Vagina (tissue), 2 donors: ENCODE data around the gene CHRNA4.

Experiments
- POLR2A ChIP-seq, 2 donors: fragments of 450-650 bp; IDR thresholded peaks; one replicate each; pipeline ENCODE4 v1.6.1; 2017; ENCODE audit warnings: antibody characterized with exemption in 2 of 2, mild to moderate bottlenecking in 2 of 2, moderate library complexity in 2 of 2
- POLR2AphosphoS5 ChIP-seq, 2 donors: sonication (generic); formaldehyde crosslinking; IDR thresholded peaks; one replicate each; pipeline ENCODE4 v1.9.0; 2017; ENCODE audit warnings: antibody characterized with exemption in 2 of 2, mild to moderate bottlenecking in 2 of 2, low read depth in 1 of 2; ENCODE audit not compliant: insufficient read depth in 1 of 2
- TF ChIP-seq, protein P1 (sequence below), 3 experiments: fragments of 450-650 bp in 2 of 3; fragments of 200-600 bp in 1 of 3; sonication (generic) in 1 of 3; IDR thresholded peaks; one replicate each; pipeline ENCODE4 v1.5.1; 2017 to 2019; ENCODE audit warnings: antibody characterized with exemption in 3 of 3, mild to moderate bottlenecking in 2 of 3, moderate library complexity in 2 of 3

GRCh38 chr20:63301671-63302070 lies 59.5 kb downstream of the CHRNA4 start:
- TF ChIP-seq POLR2AphosphoS5 (IDR thresholded peaks at IDR 0.05; ENCODE audit: insufficient read depth in 1 of 2, low read depth in 1 of 2): no peak
- TF ChIP-seq, protein P1, sequence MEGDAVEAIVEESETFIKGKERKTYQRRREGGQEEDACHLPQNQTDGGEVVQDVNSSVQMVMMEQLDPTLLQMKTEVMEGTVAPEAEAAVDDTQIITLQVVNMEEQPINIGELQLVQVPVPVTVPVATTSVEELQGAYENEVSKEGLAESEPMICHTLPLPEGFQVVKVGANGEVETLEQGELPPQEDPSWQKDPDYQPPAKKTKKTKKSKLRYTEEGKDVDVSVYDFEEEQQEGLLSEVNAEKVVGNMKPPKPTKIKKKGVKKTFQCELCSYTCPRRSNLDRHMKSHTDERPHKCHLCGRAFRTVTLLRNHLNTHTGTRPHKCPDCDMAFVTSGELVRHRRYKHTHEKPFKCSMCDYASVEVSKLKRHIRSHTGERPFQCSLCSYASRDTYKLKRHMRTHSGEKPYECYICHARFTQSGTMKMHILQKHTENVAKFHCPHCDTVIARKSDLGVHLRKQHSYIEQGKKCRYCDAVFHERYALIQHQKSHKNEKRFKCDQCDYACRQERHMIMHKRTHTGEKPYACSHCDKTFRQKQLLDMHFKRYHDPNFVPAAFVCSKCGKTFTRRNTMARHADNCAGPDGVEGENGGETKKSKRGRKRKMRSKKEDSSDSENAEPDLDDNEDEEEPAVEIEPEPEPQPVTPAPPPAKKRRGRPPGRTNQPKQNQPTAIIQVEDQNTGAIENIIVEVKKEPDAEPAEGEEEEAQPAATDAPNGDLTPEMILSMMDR (IDR thresholded peaks at IDR 0.05): no peak
- TF ChIP-seq POLR2A (IDR thresholded peaks at IDR 0.05): no peak
